Activated CD8-positive, alpha-beta T cell treated with anti-CD3 and anti-CD28 coated beads, Interleukin-2, amount 10 ng/mL, durations not matched to agents 7 days and 5 days (primary cell): ENCODE measurements around the gene C5orf22. TPM values are rescaled to one million over a fixed set of nuclear protein-coding genes. Genes with fewer than 3 reads are reported as not detected.
"Not testable (repeated sequence)": the region's sequence is repeated elsewhere in the genome, so short reads cannot be mapped to it uniquely, and the experiment has no call there.

Source experiments
- ATAC-seq: fragments of 150-1000 bp; cut with Tn5 transposase; one replicate; pipeline ENCODE4 v1.10.0; 2021; ENCODE audit warnings: moderate library complexity
- CTCF ChIA-PET: fragments of 350-600 bp; sonication (Branson Sonifier 250); formaldehyde crosslinking; loops from one replicate; lab custom pipeline; 2021; ENCODE audit warnings: antibody characterized with exemption; lab: Charles Lee
- POLR2A ChIA-PET: fragments of 350-600 bp; sonication (Branson Sonifier 250); formaldehyde crosslinking; loops from one replicate; lab custom pipeline; 2021; ENCODE audit warnings: antibody characterized with exemption; lab: Charles Lee
- DNase-seq: peaks from one replicate; pipeline ENCODE4 v3.0.0-alpha.2; 2020
- H3K27ac Mint-ChIP-seq: one replicate; pipeline ENCODE4 v1.8.0; 2021; ENCODE audit warnings: mild to moderate bottlenecking, mixed read lengths
- H3K27me3 Mint-ChIP-seq: one replicate; pipeline ENCODE4 v1.8.0; 2021; ENCODE audit warnings: low read depth, mixed read lengths
- H3K36me3 Mint-ChIP-seq: one replicate; pipeline ENCODE4 v1.8.0; 2021; ENCODE audit warnings: low read depth, mixed read lengths
- H3K4me1 Mint-ChIP-seq: one replicate; pipeline ENCODE4 v1.8.0; 2021; ENCODE audit warnings: low read depth, mixed read lengths
- H3K4me3 Mint-ChIP-seq: one replicate; pipeline ENCODE4 v1.8.0; 2021; ENCODE audit warnings: mild to moderate bottlenecking, mixed read lengths
- H3K9me3 Mint-ChIP-seq: one replicate; pipeline ENCODE4 v1.8.0; 2022; ENCODE audit warnings: mixed read lengths; ENCODE audit not compliant: insufficient read depth
- total RNA-seq, 2 experiments: library from RNA; stranded (reverse); gene quantifications; one replicate each; pipeline ENCODE4 v1.2.3, GENCODE V29; 2021

C5orf22 gene
- total RNA-seq, 2 experiments from 2014 or later: 22.4 to 23.7 TPM

DNA sequence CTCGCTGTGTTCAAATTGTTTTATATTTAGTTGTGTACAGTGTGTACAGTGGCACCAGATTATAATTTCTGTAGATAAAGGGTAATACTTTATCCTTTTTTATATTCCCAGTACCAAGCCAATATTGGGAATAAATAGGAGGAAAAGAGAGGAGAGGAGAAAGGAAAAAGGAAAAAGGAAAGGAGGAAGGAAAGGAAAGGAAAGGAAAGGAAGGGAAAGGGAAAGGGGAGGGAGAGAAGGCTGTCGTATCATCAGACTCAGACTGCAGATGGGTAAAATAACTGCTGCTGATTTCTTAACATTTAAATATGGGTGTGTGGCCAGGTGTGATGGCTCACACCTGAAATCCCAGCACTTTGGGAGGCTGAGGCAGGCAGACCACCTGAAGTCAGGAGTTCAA is 51.0 kb downstream of the C5orf22 start:
- no peak for ATAC-seq
- CTCF ChIA-PET: interaction anchor here (1.6 to 2.1 kb wide), 3 partner anchors 226 to 510 kb away, joined by 4 to 7 read pairs (median 6); no protein-coding TSS in a partner anchor
- no peaks in the 10 kb centered on the region for H3K4me1 Mint-ChIP-seq

DNA sequence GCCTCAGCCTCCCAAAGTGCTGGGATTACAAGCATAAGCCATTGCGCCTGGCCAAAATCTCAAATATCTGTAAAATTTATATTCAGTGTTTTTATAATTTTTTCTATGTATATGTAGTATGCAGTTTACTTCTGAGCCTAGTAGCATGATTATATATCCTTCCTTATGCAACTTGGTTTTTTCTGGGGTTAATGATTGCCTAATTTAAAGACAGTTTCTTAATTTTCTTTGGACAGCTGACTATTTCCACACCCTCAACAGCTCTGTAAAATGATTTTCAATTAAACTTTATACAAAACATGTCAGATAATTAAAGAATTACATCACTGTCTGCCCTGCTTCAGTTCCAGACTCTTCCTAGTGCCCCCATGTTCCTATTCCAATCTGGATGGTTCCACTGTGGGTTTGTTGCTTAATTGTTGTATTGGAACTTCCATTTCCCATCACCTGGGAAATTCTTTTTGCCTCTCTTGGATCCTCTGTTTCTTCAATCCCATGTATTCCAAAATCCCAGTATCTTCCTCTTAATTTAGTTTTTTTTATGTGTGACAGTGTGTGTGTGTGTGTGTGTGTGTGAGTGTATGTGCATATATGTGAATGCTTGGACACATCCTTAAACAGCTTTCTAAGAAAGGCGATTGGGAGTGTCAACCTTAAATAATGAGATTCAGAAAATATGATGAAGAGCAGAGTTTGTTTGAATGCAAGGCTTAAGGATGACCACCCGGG is 53.2 kb downstream of the C5orf22 start:
- POLR2A ChIA-PET: no interaction called here
- Mint-ChIP-seq H3K9me3 (no peaks in the 10 kb centered on the region), H3K4me3 (no peak overlapping the region), H3K27ac (no peak overlapping the region), H3K27me3 (peaks cover 11% of the 10 kb centered on the region), H3K4me1 (no peaks in the 10 kb centered on the region), H3K36me3 (no peaks in the 10 kb centered on the region)
- CTCF ChIA-PET: no interaction called here
- DNase-seq: no peak
- ATAC-seq: no peak

More for the DNA sequence above, 51.0 kb downstream of the C5orf22 start:
- Mint-ChIP-seq H3K36me3 (no peaks in the 10 kb centered on the region), H3K27ac (no peak overlapping the region), H3K4me3 (no peak overlapping the region), H3K9me3 (no peaks in the 10 kb centered on the region), H3K27me3 (peaks cover 11% of the 10 kb centered on the region)
- no peak for DNase-seq
- POLR2A ChIA-PET: no interaction called here

DNA sequence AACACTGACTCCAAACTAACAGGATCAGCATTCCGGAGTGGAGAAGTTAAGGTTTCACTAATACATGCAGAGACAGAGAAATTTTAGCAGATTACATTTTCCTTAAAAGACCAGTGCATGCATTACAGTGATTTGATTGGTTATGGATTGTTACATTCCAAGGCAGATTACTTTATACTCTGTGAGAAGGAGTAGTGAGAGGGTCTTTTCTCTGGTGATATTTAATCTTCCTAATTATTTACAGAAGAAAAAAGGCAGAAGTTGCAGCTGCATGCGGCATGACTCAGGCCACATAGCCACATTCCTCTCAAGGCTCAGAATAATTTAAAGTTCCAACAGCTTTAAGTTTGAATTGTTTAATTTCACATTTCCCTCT is 53.8 kb downstream of the C5orf22 start:
- Mint-ChIP-seq H3K27ac (no peak overlapping the region), H3K27me3 (peaks cover 11% of the 10 kb centered on the region), H3K9me3 (no peaks in the 10 kb centered on the region), H3K36me3 (no peaks in the 10 kb centered on the region), H3K4me1 (no peaks in the 10 kb centered on the region), H3K4me3 (no peak overlapping the region)
- DNase-seq (no peak), ATAC-seq (no peak)
- ChIA-PET POLR2A (no interaction called here), CTCF (no interaction called here)

DNA sequence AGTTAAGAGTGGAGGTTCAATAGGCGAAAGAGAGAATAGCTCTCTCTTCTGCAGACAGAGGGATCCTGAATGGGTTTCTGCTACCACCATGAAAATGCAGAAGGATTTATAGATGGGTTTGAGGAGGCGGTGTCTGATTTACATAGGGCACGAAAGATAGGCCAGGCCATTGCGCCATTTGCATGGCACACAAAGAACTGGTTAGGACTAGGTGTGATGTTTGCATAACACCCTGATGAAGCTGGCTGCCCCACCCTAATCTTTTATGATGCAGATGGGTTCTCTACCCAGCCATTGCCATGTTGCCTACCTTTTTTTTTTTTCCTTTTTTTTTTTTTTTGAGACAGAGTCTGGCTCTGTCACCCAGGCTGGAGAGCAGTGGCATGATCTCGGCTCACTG is 55.4 kb downstream of the C5orf22 start:
- H3K36me3 Mint-ChIP-seq: no peaks in the 10 kb centered on the region
- ATAC-seq: no peak
- POLR2A ChIA-PET: no interaction called here
- DNase-seq: no peak
- CTCF ChIA-PET: no interaction called here
- no peaks in the 10 kb centered on the region for H3K9me3 Mint-ChIP-seq
- peaks cover 8% of the 10 kb centered on the region for H3K27me3 Mint-ChIP-seq
- no peak overlapping the region for H3K27ac Mint-ChIP-seq
- H3K4me1 Mint-ChIP-seq: no peaks in the 10 kb centered on the region
- H3K4me3 Mint-ChIP-seq: no peak overlapping the region

DNA sequence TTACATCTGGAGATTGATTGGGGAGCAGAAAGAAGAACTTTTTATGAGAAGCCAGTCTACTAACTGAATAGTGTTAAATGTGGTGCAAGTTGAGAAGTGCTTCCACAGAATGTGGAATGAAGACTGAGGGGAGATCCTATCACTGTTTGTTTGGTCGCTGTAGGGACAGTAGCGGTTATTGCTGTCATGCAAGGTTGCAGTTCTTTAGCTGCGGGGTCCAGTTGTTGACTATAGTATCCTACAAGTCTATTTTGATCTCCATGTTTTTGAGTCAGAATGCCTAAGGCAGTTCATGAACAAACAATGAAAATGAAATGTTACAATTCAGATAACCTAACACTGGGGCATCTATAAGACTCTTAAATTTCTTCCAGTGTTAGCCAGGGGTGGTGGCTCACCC is 61.6 kb downstream of the C5orf22 start:
- no peaks in the 10 kb centered on the region for H3K9me3 Mint-ChIP-seq
- DNase-seq: no peak
- H3K4me1 Mint-ChIP-seq: no peaks in the 10 kb centered on the region
- ATAC-seq: no peak
- H3K36me3 Mint-ChIP-seq: no peaks in the 10 kb centered on the region
- peaks cover 12% of the 10 kb centered on the region for H3K27me3 Mint-ChIP-seq
- no peak overlapping the region for H3K27ac Mint-ChIP-seq
- POLR2A ChIA-PET: no interaction called here
- CTCF ChIA-PET: interaction anchor here (1.4 kb wide), 1 partner anchor 483 kb away, joined by 5 read pairs; no protein-coding TSS in a partner anchor
- no peak overlapping the region for H3K4me3 Mint-ChIP-seq

DNA sequence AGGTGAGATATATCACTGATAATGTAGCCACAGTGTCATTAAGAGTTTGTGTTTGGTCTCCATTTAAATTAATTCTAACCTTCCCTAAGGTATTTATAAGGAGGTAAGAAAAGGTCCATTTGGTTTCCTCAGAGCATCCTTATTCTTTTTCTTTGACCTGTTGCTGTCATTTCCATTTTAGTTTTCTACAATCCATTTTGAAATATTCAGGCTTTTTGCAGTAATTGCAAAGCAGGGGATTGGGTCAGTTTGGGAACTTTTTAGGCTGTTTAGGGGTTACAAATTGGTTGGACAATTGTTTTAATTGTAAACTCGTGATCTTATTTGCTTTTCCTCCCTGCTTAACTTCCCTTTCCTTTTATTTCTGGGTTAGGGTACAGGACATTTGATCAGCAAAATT is 64.3 kb downstream of the C5orf22 start:
- DNase-seq: no peak
- H3K9me3 Mint-ChIP-seq: no peaks in the 10 kb centered on the region
- ChIA-PET POLR2A (no interaction called here), CTCF (no interaction called here)
- no peak overlapping the region for H3K4me3 Mint-ChIP-seq
- H3K27ac Mint-ChIP-seq: no peak overlapping the region
- H3K4me1 Mint-ChIP-seq: no peaks in the 10 kb centered on the region
- H3K36me3 Mint-ChIP-seq: no peaks in the 10 kb centered on the region
- ATAC-seq: no peak
- H3K27me3 Mint-ChIP-seq: peaks cover 13% of the 10 kb centered on the region

DNA sequence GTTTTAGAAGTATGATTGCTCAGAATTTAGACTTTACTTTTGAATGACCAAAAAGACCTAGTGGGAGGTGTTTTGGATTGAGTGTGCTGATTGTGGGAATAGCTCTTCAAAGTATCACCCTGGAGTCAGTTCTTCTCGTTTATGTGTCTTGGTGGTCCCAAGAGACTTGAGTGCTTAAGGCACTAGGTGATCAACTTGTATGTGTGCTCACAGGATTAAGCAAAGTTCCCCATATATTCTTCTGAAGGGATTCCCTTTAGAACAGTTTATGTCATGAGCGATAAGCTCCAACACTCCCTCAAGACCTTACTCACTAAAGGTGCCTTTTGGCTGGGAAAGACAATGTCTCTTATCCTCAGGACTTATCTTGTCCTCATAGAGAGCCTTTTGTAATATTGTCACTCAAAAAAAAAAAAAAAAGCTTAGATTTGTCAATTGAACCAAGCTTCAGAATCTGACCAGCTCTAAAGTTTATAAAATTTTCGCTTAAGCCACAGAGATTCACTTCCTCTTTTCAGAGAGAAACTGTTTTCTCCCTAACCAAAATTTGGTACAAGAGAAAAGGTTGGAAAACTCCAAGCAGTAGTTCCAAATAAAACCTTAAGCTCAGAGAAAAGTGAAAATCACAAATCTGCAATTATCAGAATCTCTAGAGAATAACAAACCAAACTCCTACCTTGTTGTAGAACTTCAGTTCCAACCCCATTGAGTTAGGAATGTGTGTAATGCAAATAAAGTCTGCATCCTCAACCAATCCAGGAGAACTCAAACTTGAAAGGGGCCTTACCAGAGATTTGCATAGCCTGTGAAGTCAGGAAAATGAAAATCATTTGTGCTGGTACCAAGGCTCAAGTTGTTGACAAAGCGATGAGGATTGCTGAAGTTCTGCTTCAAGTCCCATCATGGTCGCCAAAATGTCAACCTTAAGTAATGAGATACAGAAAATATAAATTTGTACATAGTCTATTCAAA is 66.8 kb downstream of the C5orf22 start:
- no peak for DNase-seq
- ATAC-seq: no peak
- no peaks in the 10 kb centered on the region for H3K36me3 Mint-ChIP-seq
- H3K27ac Mint-ChIP-seq: no peak overlapping the region
- H3K4me1 Mint-ChIP-seq: no peaks in the 10 kb centered on the region
- POLR2A ChIA-PET: no interaction called here
- CTCF ChIA-PET: interaction anchor here (0.6 to 1.5 kb wide), 2 partner anchors 413 to 494 kb away, joined by 3 read pairs; no protein-coding TSS in a partner anchor
- H3K27me3 Mint-ChIP-seq: peaks cover 9% of the 10 kb centered on the region
- H3K9me3 Mint-ChIP-seq: no peaks in the 10 kb centered on the region
- H3K4me3 Mint-ChIP-seq: no peak overlapping the region

DNA sequence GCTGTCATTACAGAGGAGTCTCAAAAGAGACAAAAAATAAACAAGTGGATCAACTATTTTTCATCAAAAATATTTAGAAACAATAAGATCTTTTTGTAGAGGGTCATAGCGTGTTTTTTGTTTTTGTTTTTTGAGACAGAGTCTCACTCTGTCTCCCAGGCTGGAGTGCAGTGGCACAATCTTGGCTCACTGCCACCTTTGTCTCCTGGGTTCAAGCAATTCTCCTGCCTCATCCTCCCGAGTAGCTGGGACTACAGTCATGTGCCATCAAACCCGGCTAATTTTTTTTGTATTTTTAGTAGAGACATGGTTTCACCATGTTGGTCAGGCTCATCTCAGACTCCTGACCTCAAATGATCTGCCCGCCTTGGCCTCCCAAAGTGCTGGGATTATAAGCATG is 70.2 kb downstream of the C5orf22 start:
- DNase-seq, POLR2A ChIA-PET, ATAC-seq, H3K4me1 Mint-ChIP-seq, CTCF ChIA-PET, H3K36me3 Mint-ChIP-seq, H3K4me3 Mint-ChIP-seq, H3K9me3 Mint-ChIP-seq, H3K27me3 Mint-ChIP-seq, H3K27ac Mint-ChIP-seq: not testable (repeated sequence)

DNA sequence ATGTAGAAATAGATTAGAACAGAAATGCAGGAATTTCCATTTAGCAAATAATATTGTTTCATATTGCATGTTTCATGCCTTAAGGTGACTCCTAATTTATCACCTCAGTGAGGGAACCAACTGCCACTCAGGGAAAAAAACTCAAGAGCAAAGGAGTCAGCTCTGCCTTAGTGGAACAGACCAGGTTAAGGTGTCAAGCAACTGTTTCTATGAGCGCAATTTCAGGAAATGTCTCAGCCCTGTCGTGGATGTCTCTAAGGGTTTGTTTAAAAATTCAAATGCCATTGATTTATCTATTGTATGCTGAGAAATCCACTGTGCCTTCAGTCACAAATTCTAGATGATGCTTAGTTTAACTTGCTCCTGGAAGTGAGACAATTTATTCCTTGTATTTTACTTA is 72.1 kb downstream of the C5orf22 start:
- Mint-ChIP-seq H3K9me3 (no peaks in the 10 kb centered on the region), H3K4me1 (no peaks in the 10 kb centered on the region), H3K27me3 (peaks cover 3% of the 10 kb centered on the region), H3K4me3 (no peak overlapping the region), H3K27ac (no peak overlapping the region), H3K36me3 (no peaks in the 10 kb centered on the region)
- CTCF ChIA-PET: no interaction called here
- DNase-seq: no peak
- POLR2A ChIA-PET: no interaction called here
- ATAC-seq: no peak

DNA sequence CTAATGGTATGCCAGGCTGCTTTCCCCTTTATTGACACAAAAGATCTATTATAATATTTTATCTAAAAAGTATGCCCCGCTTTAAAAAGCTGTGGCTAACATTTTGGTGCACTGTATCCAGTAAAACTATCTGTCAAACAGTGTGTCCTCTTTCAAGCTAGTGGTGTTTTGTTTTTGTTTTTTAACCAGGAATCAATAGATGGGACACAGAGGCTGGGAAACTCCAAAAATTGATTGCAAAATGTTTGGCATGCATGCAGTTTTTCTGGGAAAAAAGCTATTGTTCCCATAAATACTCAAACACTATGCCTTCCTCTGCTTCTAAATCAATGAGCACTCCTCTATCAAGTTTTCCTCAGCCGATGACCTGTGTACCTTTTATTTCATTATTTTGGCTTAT is 72.5 kb downstream of the C5orf22 start:
- H3K4me3 Mint-ChIP-seq: no peak overlapping the region
- ATAC-seq: no peak
- peaks cover 3% of the 10 kb centered on the region for H3K27me3 Mint-ChIP-seq
- no peaks in the 10 kb centered on the region for H3K9me3 Mint-ChIP-seq
- no peak for DNase-seq
- no peaks in the 10 kb centered on the region for H3K36me3 Mint-ChIP-seq
- H3K27ac Mint-ChIP-seq: no peak overlapping the region
- no peaks in the 10 kb centered on the region for H3K4me1 Mint-ChIP-seq
- ChIA-PET CTCF (no interaction called here), POLR2A (no interaction called here)
